GM12892 (cell line): Measurements from ENCODE around the gene CFAP298.

Source experiments
- POLR2A ChIP-seq: IDR thresholded peaks from 2 replicates; pipeline ENCODE4 v1.6.1; 2011; ENCODE audit warnings: low read depth, low read length, control low read depth
- TAF1 ChIP-seq: IDR thresholded peaks from 2 replicates; pipeline ENCODE4 v1.6.1; 2011; ENCODE audit warnings: low read depth, mild to moderate bottlenecking, control low read depth, low read length, borderline replicate concordance

DNA sequence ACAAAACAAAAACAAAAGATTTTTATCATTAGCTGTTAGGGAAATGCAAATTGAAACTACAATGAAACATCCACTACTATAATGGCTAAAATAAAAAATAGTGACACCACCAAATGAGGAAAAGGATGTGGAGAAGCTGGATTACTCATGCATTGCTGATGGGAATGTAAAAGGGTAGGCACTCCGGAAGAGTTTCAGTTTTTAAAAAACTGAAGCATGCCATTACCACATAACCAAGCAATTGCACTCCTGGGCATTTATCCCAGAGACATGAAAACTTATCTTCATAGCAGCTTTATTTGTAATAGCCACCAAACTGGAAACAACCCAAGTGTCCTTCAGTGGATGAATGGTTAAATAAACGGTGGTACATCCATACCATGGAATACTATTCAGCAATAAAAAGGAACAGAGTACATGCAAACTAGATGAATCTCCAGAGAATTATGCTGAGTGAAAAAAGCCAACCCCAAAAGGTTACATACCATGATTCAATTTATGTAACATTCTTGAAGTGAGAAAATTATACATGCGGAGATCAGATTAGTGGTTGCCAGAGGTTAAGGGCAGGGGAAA lies 14.5 kb upstream of the CFAP298 start:
- TF ChIP-seq TAF1, result no peak
- TF ChIP-seq POLR2A, result no peak
